Gastroesophageal sphincter (tissue), 3 donors: ENCODE data around the gene ICA1.

Experiments
- CTCF ChIP-seq, 4 experiments: fragments of 200-600 bp in 2 of 4; fragments of 450-650 bp in 2 of 4; sonication (generic) in 1 of 4; IDR thresholded peaks; one replicate each; pipeline ENCODE4 v1.5.1; 2017 to 2019; ENCODE audit warnings: antibody characterized with exemption in 4 of 4, mild to moderate bottlenecking in 2 of 4, moderate library complexity in 2 of 4
- EP300 ChIP-seq: sonication (generic); formaldehyde crosslinking; IDR thresholded peaks from one replicate; pipeline ENCODE4 v1.6.1; 2017; ENCODE audit warnings: antibody characterized with exemption, mild to moderate bottlenecking
- POLR2A ChIP-seq, 2 donors: fragments of 450-650 bp; IDR thresholded peaks; one replicate each; pipeline ENCODE4 v1.6.1; 2017; ENCODE audit warnings: antibody characterized with exemption in 2 of 2, mild to moderate bottlenecking in 2 of 2, moderate library complexity in 1 of 2

- TF ChIP-seq EP300 (no peak), CTCF (IDR thresholded peaks at IDR 0.05) (no peak), POLR2A (IDR thresholded peaks at IDR 0.05) (no peak)
These were observed 35.5 kb downstream of the ICA1 start for GRCh38 chr7:8226501-8226900.
